NCI-H146 treated with DMSO at 0.1 percent for 48 hours (cell line): ENCODE results near the gene RNU1-1.
"Not testable (repeated sequence)": the region's sequence is repeated elsewhere in the genome, so short reads cannot be mapped to it uniquely, and the experiment has no call there.

Experiments
- DNase-seq: peaks from one replicate; lab custom pipeline; 2025; ENCODE audit not compliant: unreplicated experiment; lab: John Stamatoyannopoulos, UW

The RNU1-1 gene

GRCh38 chr1:16498047-16498446 is 16.0 kb downstream of the RNU1-1 start:
- DNase-seq: not testable (repeated sequence)

DNA sequence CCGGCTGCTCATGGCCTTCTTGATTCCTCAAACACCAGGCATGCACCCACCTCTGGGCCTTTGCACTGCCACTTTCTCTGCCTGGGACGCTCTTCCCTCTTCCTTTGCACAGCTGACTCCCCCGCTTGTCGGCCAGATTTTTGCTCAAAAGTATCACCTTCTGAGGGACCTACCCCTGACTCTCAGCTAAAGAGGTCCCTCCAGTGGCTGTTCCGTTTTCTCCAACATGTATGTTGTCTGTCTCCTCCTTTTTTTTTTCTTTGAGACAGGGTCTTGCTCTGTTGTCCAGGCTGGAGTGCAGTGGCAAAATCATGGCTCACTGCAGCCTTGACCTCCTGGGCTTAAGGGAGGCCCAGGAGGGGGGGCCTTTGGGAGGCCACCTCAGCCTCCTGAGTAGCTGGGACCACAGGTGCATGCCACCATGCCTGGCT is 16.6 kb downstream of the RNU1-1 start:
- not testable (repeated sequence) for DNase-seq

DNA sequence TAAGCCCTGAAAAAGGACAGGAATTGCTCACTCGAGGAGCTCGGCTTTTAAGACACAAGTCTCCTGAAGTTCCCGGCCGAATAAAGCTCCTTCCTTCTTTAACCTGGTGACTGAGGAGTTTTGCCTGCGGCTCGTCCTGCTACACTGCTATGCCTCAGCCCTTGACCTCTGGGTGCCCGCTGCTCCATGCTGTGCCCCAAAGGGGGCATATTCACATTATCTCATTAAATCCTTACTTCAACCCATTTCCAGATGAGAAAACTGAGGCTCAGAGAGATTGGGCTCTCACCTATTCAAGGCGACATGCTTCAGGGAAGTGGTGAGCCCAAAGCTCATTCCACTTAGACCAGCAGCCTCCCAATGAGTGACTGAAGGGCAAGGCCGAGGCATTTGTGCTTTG is 20.4 kb downstream of the RNU1-1 start:
- not testable (repeated sequence) for DNase-seq

DNA sequence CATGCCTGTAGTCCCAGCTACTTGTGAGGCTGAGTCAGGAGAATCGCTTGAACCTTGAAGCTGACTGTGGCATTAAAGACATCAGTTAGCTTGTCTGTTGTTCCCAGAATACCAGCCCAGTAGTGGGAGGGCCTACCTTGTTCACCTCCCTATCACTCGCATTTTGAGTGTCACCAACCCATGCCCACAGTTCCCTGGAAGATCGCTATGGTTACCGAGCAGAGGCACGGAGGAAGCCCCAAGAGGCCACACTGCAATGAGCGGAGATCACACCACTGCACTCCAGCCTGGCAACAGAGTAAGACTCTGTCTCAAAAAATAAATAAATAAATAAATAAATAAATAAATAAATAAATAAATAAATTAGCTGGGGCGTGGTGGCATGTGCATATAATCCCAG is 21.1 kb downstream of the RNU1-1 start:
- DNase-seq: not testable (repeated sequence)

GRCh38 chr1:16491056-16491675 is 22.9 kb downstream of the RNU1-1 start:
- no peak for DNase-seq

- not testable (repeated sequence) for DNase-seq
Observed at GRCh38 chr1:16489195-16489880, 24.7 kb downstream of the RNU1-1 start.

GRCh38 chr1:16487011-16487410 is 27.1 kb downstream of the RNU1-1 start:
- not testable (repeated sequence) for DNase-seq

DNA sequence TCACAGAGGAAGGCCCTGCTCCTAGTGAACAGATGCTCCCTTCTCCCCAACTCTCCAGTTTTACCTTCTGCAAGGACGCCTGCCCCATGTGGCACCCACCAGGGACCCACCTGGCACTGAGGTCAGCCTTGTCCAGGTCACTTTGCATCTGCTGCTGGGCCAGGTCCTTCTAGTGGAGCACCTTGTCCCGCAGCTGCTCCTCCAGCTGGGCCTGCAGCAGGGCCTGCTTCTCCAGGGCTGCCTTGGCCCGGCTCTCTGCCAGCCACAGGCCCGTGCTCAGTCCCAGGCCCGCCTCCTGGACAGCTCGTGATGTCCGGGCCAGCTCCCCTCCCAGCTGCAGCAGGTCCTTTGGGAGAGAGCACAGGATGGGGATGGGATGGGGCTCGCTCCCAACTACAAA is 27.8 kb downstream of the RNU1-1 start:
- not testable (repeated sequence) for DNase-seq

DNA sequence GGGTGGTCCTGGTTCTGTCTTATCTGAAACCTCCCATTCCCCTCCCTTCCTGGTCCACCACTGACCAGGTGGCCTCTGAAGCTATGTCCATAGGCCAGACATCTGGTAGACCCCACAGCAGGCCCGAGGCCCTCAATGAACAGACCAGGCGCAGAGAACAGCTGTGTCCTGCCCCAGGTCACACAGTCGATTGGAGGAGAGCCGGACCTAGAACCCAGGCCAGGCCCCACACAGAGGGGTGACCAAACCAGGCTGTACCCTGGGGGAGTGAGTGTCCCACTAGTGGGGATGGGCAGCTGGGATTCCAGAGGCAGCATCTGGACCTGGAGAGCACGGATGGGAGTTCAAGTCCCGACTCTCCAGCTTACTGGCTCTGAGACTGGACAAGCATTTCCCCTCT is 29.2 kb downstream of the RNU1-1 start:
- no peak for DNase-seq

DNA sequence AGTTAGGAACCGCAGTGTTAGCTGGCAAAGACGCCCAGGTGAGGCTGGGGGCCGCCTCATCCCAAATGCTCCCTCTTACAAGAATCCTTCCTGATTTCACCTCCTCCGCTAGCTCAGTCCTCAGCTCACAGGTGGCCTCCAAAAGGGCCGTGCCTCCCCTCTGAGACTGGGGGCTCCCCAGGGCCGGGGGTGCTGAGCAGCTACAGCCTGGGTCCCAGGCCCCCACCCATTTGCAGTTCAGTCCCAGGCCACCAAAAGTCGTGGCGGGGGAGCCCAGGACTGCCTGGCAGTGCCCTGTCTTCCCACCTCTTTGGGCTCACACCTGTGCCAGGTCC is 29.6 kb downstream of the RNU1-1 start:
- no peak for DNase-seq

DNA sequence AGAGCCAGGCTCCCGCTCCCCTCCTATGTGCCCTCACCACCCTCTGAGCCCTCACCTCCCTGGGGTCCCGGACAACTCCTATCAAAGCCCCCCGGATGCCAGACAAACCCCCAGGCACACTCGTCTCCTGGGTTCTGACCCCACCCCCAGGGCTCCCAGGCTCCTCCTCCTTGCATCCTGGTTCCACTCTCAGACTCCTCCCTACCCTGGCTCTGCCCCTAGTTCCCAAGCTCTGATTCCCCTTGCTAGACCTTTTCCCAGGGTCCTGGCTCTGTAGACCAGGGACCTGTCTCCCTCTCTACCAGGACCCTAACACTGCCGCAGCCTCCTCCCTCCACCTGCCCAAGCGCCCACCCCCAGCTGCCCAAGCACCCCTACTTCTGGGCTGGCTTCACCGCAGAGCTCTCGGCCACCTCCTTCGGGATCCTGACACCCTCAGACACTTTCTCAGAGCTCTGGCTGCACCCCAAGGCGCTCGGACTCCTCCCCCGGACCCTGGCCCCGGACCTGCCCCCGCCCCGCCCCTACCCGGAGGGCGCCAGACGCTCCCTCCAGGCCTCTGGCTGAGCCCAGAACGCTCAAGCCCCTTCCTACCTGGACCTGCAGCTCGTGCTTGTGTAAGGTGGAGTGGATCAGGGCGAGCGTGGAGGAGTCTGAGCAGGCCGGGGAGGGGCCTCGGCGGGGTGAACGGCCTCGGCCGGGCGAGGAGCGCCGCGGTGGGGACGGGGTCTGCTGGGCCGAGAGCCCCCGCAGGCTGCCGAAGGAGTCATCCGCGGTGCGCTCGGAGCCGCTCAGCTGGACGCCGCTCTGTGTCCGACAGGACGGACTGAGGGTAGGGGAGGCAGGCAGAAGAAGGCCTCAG is 30.2 kb downstream of the RNU1-1 start:
- not testable (repeated sequence) for DNase-seq

DNA sequence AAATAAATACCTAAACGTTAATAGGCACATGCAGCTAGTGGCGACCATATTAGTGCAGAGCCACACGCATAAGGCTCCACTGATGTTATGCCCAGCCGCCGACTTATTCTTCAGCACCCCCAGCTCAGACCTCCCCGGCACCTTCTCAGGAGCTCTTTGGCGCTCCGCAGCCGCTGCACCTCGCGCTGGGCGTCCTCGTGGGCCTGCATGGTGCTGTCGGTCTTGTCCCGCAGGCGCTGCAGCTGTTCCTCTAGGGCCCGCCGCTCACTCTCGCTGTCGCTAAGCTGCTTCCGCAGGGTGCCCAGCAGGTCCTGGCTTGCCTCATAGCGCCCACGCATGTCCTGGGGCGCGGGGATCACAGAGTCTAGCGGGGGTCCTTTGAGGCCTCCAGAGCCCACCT is 30.9 kb downstream of the RNU1-1 start:
- DNase-seq: not testable (repeated sequence)

DNA sequence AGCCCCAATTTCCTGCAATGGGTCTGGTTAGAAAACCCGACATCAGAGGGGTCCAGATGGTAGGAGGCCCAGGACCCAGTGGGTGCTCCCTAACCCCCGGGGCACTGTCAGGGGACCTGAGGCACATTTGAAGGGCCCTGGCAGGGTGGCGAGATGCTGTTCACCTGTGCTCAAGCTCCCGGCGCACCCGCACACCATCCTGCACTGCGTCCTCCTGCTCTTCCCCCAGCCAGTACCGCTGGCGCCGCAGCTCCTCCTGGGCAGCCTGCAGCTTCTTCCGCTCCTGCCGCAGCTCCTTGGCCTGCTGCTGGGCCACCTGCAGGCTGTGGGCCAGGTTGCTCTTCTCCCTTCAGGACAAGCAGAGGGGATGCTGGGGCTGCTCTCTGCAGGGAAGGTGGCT is 36.0 kb downstream of the RNU1-1 start:
- DNase-seq: no peak

GRCh38 chr1:16475771-16476770 is 38.0 kb downstream of the RNU1-1 start:
- DNase-seq: not testable (repeated sequence)

GRCh38 chr1:16474891-16475290 is 39.2 kb downstream of the RNU1-1 start:
- not testable (repeated sequence) for DNase-seq

DNA sequence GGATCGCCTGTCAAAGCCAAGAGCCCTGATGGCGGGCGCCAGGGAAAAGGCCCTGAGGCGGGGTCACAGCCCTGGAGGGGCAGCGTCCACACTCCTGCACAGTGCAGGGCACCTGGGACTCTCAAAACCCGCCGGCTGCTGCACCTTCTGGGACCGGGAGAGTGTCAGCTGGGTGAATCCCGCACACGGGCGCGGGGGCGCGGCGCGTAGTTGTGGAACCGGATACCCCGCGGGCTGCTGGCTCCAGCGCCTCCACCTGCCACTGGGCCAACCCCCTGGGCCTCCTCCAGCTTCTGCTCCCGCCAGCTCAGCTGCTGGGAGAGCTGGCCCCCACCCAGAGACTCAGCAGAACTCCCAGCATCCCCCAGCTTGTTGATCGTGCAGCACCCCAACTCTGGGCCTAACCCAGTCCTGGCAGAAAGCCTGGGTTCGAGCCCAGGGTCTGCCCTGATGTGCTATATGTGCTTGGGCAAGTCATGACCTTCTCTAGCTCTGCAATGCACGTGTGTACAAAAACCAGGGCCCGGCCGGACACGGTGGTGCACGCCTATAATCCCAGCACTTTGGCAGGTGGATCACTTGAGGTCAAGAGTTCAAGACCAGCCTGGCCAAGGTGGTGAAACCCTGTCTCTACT is 39.8 kb downstream of the RNU1-1 start:
- DNase-seq: no peak

GRCh38 chr1:16468558-16468957 is 45.5 kb downstream of the RNU1-1 start:
- no peak for DNase-seq

GRCh38 chr1:16464917-16465625 is 49.0 kb downstream of the RNU1-1 start:
- no peak for DNase-seq
